ENCODE results near the gene RIIAD1.

- TF ChIP-seq EZH2phosphoT487 (IDR thresholded peaks at IDR 0.05; ENCODE audit: insufficient read depth, low read depth) (no peak), EZH2 (IDR thresholded peaks at IDR 0.05; ENCODE audit: insufficient read depth, poor library complexity, severe bottlenecking) (no peak)
These were observed 7.1 kb downstream of the RIIAD1 start for GRCh38 chr1:151728151-151729054.
